ACC112 (cell line): ENCODE measurements around the gene ZBTB16.

ENCODE experiments used
- H2AFZ ChIP-seq: fragments of 200-600 bp; sonication (generic); one replicate; pipeline ENCODE4 v1.6.0; 2017; ENCODE audit warnings: antibody characterized with exemption, low read length; ENCODE audit not compliant: unreplicated experiment
- H3K27ac ChIP-seq: fragments of 200-600 bp; sonication (generic); 2 replicates; pipeline ENCODE4 v1.5.1; 2014; ENCODE audit warnings: low read depth, mild to moderate bottlenecking, antibody characterized with exemption, low read length, moderate library complexity
- H3K27me3 ChIP-seq: fragments of 200-600 bp; sonication (generic); 2 replicates; pipeline ENCODE4 v1.6.1; 2014; ENCODE audit warnings: mild to moderate bottlenecking, antibody characterized with exemption, low read length, moderate library complexity, mixed read lengths; ENCODE audit not compliant: insufficient read depth
- H3K36me3 ChIP-seq: fragments of 200-600 bp; sonication (generic); 2 replicates; pipeline ENCODE4 v1.6.1; 2016; ENCODE audit warnings: mild to moderate bottlenecking, antibody characterized with exemption, low read length, moderate library complexity, mixed read lengths; ENCODE audit not compliant: insufficient read depth
- H3K4me1 ChIP-seq: fragments of 200-600 bp; sonication (generic); one replicate; pipeline ENCODE4 v1.6.1; 2016; ENCODE audit warnings: low read length, mixed read lengths; ENCODE audit not compliant: insufficient read depth, unreplicated experiment, control insufficient read depth
- H3K4me3 ChIP-seq: fragments of 200-600 bp; sonication (generic); 2 replicates; pipeline ENCODE4 v1.5.1; 2014; ENCODE audit warnings: mild to moderate bottlenecking, low read depth, low read length
- H3K79me2 ChIP-seq: fragments of 200-600 bp; sonication (generic); one replicate; pipeline ENCODE4 v1.6.0; 2016; ENCODE audit warnings: low read length; ENCODE audit not compliant: control insufficient read depth, unreplicated experiment, insufficient read depth

The ZBTB16 gene

DNA sequence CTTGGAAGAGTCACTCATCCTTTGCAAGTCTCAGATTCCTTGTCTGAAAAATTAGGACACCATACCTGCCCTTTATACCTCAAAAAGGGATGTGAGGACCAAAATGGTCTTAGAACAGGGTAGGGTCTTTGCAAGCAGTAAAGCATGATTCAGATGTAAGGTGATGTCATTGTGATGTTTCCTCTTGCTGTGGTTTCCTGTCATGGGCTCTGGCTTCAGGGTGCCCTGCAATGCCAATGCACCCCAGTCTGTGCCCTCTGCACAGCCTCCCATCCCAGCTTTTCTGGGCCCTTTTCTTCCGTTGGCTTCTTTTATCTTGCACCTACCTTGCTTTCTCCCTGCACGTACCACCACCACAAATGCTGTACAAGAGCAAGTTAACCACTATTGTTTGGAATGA, 148.9 kb downstream of the ZBTB16 start:
- H3K4me1 ChIP-seq = peaks cover 22% of the 10 kb centered on the region
- no peak overlapping the region for H2AFZ ChIP-seq
- peaks cover 5% of the 10 kb centered on the region; the same call in 1 of the 2 replicates for H3K36me3 ChIP-seq
- H3K4me3 ChIP-seq = no peak overlapping the region
- H3K79me2 ChIP-seq = no peaks in the 10 kb centered on the region
- no peaks in the 10 kb centered on the region for H3K27me3 ChIP-seq
- H3K27ac ChIP-seq = peak overlapping the region; percentile 38; the same call in 1 of the 2 replicates

DNA sequence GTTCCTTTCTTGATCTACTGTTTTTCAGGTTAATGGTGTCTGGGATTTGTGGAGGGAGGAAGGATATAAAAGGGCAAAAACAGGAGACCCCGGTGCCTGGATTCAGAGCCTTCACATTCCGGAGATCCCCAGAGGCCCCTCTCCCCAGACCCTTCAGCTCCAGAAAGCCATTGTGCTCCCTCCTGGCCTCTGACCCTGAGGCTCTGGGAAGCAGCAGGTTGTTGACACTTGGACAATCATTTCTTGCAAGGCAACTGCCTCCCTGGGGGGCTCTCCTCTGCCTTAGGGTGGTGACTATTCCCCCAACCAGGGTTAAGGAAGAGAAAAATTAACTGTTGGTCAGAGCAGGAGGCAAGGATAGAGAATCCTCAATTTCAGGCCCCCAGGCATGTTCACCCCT, 149.8 kb downstream of the ZBTB16 start:
- no peak overlapping the region for H2AFZ ChIP-seq
- no peaks in the 10 kb centered on the region for H3K27me3 ChIP-seq
- H3K4me1 ChIP-seq = peaks cover 22% of the 10 kb centered on the region
- H3K36me3 ChIP-seq = peaks cover 5% of the 10 kb centered on the region; the same call in 1 of the 2 replicates
- H3K4me3 ChIP-seq = no peak overlapping the region
- no peak overlapping the region for H3K27ac ChIP-seq
- no peaks in the 10 kb centered on the region for H3K79me2 ChIP-seq

DNA sequence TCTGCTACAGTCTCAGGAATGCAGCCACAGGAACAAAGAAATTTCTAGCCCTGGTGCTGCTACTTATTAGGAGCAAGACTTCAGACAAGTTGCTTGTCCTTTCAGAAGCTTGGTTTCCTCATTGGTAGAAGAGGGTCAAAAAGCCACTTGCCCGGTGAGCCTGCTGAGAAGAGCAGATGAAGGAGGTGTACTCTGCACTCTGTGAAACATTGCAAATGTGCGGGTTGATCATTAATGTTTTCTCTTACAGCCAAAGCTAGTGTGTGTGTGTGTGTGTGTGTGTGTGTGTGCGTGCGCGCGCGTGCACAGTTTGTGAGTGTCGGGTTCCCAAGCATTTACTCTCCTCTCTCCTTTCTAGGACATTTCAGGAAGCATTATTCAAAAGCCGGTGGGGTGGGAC, 150.4 kb downstream of the ZBTB16 start:
- H3K4me1 ChIP-seq = peaks cover 22% of the 10 kb centered on the region

DNA sequence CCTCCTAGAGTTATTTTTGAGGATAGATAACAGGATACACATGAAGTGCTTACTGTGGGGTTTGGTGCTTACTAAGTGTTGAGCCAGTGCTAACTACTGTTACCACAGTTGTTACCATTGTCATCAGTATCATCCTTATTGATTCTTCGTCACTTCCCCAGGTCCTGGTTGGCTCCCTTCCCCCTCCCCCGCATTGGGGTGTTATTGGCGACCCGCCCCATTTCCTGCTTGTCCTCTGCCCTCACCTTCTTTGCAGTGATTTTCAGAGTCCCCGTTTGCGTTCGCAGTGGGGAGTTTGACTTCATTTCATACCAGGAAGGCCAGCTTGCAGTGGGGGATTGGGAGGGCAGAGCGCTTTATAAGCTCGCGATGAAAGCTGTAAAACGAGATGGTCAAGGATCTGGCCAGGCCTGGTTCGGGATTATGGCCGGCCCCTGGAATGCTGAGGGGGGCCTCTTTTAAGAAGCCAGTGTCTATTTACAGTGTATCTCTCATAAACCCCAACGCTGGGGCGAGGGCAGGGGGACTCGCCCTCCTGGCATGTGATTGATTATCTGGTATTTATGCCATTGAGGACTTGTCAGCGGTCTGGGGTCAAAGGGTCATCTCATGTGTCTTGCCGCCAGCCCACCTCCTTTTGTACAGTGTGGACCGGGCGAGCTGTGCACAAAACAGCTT, 152.1 kb downstream of the ZBTB16 start:
- no peak overlapping the region for H2AFZ ChIP-seq
- peaks cover 22% of the 10 kb centered on the region for H3K4me1 ChIP-seq
- no peaks in the 10 kb centered on the region for H3K27me3 ChIP-seq

More for the DNA sequence above, 150.4 kb downstream of the ZBTB16 start:
- Histone ChIP-seq H3K27ac (no peak overlapping the region), H2AFZ (no peak overlapping the region), H3K79me2 (no peaks in the 10 kb centered on the region), H3K4me3 (no peak overlapping the region), H3K27me3 (no peaks in the 10 kb centered on the region), H3K36me3 (no peaks in the 10 kb centered on the region)

DNA sequence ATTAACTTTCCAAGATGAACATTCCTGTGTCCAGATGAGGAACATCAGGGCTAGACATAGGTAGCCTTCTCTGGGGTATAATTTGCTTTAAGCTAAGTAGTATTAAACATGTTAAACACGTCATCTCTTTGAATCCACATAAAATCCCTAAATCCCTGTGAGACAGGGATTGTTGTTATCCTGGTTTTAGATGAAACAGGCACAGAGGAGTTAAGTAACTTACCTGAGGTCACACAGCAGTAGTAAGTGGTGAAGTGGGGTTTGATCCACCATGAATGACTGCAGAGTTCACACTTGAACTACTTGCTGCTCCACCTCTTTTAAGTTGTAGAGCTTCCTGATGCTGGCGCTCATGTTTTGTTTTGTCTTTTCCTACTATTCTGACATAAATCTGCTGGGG, 154.1 kb downstream of the ZBTB16 start:
- no peaks in the 10 kb centered on the region for H3K27me3 ChIP-seq
- no peak overlapping the region for H3K27ac ChIP-seq
- no peak overlapping the region for H2AFZ ChIP-seq
- peaks cover 6% of the 10 kb centered on the region; the same call in 1 of the 2 replicates for H3K36me3 ChIP-seq
- H3K4me1 ChIP-seq = peaks cover 8% of the 10 kb centered on the region
- H3K4me3 ChIP-seq = no peak overlapping the region
- no peaks in the 10 kb centered on the region for H3K79me2 ChIP-seq

More for the DNA sequence above, 152.1 kb downstream of the ZBTB16 start:
- no peaks in the 10 kb centered on the region for H3K79me2 ChIP-seq
- no peak overlapping the region for H3K27ac ChIP-seq
- H3K36me3 ChIP-seq = peaks cover 6% of the 10 kb centered on the region; the same call in 1 of the 2 replicates
- no peak overlapping the region for H3K4me3 ChIP-seq

DNA sequence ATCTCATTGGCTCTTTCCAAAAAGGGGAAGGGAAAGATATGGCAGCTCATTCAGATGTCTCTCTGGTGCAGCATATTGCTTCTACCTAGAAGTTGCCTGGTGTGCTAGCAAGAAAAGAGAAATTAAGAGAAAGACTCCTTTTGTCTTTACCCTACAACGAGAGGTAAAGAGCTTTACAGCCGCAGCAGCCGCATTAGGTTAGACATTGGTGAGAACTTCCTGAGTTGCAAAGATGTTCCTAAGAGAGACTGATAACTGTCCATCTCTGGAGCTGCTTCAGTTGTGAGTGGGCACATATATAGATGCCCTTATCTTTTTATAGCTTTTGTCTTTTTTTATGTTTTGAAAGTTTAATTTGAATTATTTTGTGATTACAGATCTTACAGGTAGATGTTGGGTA, 155.9 kb downstream of the ZBTB16 start:
- H3K27ac ChIP-seq = no peak overlapping the region
- H3K79me2 ChIP-seq = no peaks in the 10 kb centered on the region
- H3K4me3 ChIP-seq = no peak overlapping the region
- H2AFZ ChIP-seq = no peak overlapping the region
- peaks cover 6% of the 10 kb centered on the region; the same call in 1 of the 2 replicates for H3K36me3 ChIP-seq
- H3K27me3 ChIP-seq = no peaks in the 10 kb centered on the region
- peaks cover 21% of the 10 kb centered on the region for H3K4me1 ChIP-seq

DNA sequence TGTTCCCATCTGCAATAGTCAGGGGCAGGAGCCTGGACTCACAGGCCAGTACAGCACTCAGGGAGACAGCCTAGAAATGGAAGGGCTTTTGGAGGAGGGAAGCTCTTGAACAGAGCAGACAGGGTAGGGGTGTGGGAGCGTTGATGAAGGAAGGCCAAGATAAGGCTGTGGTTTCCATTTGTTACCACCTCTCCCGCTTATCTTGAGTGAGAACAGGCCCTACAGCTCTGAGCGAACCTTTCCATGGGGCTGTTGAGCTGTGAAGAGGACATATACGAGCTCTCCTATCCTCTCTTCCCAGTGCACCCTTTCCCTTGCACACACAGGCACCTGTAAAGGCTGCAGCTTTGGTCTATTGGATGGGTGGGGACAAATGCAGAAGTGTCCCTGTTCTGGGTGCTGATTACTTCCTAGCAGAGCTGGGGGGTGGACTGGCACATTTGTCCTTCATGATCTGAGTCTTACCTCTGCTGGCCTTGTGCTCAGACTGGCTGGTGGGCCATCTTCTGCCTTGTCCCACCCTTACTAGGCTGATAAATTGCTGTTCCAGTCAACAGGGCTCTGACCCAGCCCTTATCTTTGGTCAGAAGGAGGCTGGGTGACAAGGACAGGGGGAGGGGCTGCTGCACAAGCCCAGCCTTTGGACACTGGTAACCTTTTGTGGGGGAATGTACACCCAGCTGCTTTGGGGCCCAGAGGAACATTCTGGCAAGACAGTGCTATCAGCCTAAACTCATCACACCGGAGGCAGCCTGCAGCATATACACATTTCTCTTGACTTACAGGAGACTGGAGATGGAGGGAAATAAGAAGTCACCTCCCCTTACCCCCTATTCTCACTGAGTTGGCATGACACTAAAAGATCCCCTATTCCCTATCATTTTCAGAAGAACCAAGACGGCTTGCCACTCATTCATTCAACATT, 156.6 kb downstream of the ZBTB16 start:
- Histone ChIP-seq H3K27me3 (no peaks in the 10 kb centered on the region), H3K27ac (no peak overlapping the region), H3K4me1 (peaks cover 22% of the 10 kb centered on the region), H3K36me3 (peaks cover 6% of the 10 kb centered on the region; the same call in 1 of the 2 replicates), H2AFZ (no peak overlapping the region), H3K79me2 (no peaks in the 10 kb centered on the region), H3K4me3 (no peak overlapping the region)

DNA sequence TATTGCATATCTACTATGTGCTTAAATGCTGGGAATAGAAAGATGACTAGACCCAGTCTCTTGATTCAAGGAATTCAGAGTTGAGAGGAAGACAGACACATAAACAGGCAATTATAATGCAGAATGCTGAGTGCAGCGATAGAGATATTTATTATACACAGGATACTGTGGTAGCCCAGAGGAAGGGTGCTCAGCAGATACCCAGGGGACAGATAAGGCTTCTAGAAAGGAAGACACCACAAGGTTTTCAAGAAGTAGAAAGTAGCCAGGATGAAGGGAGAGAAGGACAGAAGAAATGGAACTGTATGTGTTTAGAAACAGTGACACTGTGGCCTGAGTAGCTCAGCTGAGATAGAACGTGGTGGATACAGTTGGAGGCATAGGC, 157.3 kb downstream of the ZBTB16 start:
- Histone ChIP-seq H3K4me1 (peaks cover 22% of the 10 kb centered on the region), H2AFZ (no peak overlapping the region)

DNA sequence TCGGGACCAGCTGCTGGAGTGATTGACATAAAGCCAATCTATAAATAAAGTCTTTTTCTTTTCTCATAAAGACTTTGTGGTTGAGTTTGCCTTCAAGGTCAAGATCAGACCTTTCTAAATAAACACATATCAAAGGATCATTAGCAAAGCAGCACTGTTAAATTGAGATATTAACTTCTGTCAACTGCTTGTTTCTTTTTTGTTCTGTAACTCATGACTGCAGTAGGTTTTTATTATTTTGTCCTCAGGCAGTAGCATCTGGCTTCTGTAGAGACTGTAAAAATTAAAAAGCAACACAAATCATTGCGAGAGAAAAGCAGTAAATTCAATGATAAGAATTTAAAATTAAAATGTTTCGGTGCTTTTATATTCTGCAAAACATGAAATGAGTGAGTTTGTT, 159.0 kb downstream of the ZBTB16 start:
- Histone ChIP-seq H3K4me1 (peaks cover 22% of the 10 kb centered on the region), H3K27ac (peak overlapping the region; percentile 29; the same call in 1 of the 2 replicates), H3K27me3 (no peaks in the 10 kb centered on the region), H2AFZ (no peak overlapping the region), H3K36me3 (peaks cover 14% of the 10 kb centered on the region), H3K79me2 (no peaks in the 10 kb centered on the region), H3K4me3 (no peak overlapping the region)

More for the DNA sequence above, 157.3 kb downstream of the ZBTB16 start:
- no peaks in the 10 kb centered on the region for H3K27me3 ChIP-seq
- H3K27ac ChIP-seq = no peak overlapping the region
- H3K36me3 ChIP-seq = peaks cover 6% of the 10 kb centered on the region
- H3K79me2 ChIP-seq = no peaks in the 10 kb centered on the region
- no peak overlapping the region for H3K4me3 ChIP-seq

DNA sequence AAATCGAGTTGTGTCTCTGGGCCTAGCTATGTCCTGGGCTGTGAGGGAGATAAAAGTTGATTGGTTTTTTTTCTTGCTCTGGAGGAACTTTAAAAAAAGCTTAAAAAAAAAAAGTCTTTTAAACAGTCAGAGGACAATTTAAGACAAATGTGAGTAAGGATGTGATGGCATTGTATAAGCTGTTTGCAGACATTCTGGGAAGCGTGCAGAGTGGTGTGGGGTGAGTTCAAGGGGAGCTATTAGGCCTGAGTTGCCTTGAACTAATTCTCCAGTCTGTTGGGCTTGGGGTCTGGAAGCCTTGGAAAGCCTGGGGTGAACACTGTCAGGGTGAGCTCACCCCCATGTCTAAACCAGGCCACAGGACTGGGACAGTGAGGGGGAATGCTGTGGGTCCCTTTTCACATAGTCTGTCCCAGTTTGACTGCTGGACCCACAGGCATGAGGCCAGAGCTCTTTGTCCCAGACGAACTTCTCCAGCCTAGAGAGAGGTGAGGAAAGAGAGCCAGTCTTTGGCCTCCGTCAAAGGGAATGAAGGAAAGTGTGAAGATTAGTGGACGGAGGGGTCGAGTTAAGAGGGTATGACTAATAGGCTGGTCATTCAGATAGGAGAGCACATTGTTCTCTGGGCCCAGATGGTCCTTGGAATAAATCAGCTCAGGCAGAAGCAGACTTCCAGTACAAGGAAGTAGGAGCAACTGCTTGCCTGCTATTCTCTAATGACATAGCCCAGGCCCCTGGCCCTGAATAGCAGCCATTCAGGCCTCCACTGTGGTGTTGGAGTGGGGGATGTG, 160.2 kb downstream of the ZBTB16 start:
- H3K27ac ChIP-seq = peak overlapping the region; percentile 62
- H3K27me3 ChIP-seq = no peaks in the 10 kb centered on the region
- H3K79me2 ChIP-seq = no peaks in the 10 kb centered on the region
- no peak overlapping the region for H2AFZ ChIP-seq
- peaks cover 21% of the 10 kb centered on the region for H3K36me3 ChIP-seq
- no peak overlapping the region for H3K4me3 ChIP-seq
- H3K4me1 ChIP-seq = peaks cover 22% of the 10 kb centered on the region
